ENCODE data around the gene FAM133A.

FAM133A gene

GRCh38 chrX:93673869-93674271, at the start of gene FAM133A:
TSS of gene FAM133A (plus strand) at chrX:93674206. CDS start at chrX:93709420, 35,214 bp downstream.
- H3K27ac ChIP-seq, result peak within 1 kb of the TSS; percentile 36
- TF ChIP-seq CTCF (conservative IDR thresholded peaks at IDR 0.05), result no peak

GRCh38 chrX:93637591-93637990, 36.4 kb upstream of the FAM133A start:
- no peak overlapping the region for H3K27ac ChIP-seq
- TF ChIP-seq CTCF (conservative IDR thresholded peaks at IDR 0.05), result no peak

DNA sequence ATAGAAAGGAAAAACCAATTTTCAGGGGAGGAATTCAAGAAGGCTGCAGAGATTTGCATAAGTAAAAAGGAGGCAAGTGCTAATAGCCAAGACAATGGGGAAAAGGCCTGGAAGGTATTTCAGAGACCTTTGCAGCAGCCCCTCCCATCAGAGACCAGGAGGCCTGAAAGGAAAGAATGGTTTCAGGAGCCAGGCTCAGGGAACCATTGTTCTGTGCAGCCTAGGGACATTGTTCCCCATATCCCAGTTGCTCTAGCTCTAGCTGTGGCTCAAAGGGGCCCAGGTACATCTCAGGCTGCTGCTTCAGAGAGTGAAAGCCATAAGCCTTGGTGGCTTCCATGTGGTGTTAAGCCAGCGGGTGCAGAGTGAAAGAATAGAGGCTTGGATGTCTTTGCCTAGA, 24.6 kb upstream of the FAM133A start:
- no peak for TF ChIP-seq CTCF (conservative IDR thresholded peaks at IDR 0.05)
- no peak overlapping the region for H3K27ac ChIP-seq

GRCh38 chrX:93660575-93660974, 13.4 kb upstream of the FAM133A start:
- TF ChIP-seq CTCF (conservative IDR thresholded peaks at IDR 0.05), result no peak
- no peak overlapping the region for H3K27ac ChIP-seq

GRCh38 chrX:93673056-93673868, 744 bp upstream of the FAM133A start, which contains the start of gene NAP1L3:
TSS of gene NAP1L3 (minus strand) at chrX:93673578. CDS start at chrX:93673304, 274 bp downstream.
- peak within 1 kb of the TSS; percentile 36 for H3K27ac ChIP-seq

DNA sequence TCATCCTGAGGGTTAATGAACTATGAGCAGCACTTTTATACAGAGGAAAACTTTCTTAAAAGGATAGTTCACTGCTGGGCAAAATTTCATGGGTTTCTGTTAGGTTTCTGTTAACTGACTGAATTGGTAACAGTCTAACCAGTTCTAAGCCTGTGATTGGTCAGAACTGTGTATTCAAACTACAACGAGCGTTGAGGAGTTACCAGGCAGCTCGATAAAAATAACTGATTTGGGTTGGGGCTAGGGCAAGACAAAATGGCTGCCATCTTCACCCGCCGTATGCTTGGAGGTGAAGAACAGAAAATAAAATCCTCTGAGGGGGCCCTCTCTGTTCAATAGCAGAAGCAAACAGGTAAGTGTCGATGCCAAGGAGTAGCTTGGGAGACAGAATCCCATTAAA, 22.0 kb downstream of the FAM133A start:
- TF ChIP-seq CTCF (conservative IDR thresholded peaks at IDR 0.05), result no peak
- no peak overlapping the region for H3K27ac ChIP-seq

More at GRCh38 chrX:93673056-93673868, 744 bp upstream of the FAM133A start, which contains the start of gene NAP1L3:
- no peak for TF ChIP-seq CTCF (conservative IDR thresholded peaks at IDR 0.05)

- H3K27ac ChIP-seq, result no peak overlapping the region
Observed at GRCh38 chrX:93703701-93704100, 29.7 kb downstream of the FAM133A start.

More at GRCh38 chrX:93703701-93704100, 29.7 kb downstream of the FAM133A start:
- no peak for TF ChIP-seq CTCF (conservative IDR thresholded peaks at IDR 0.05)
